Subcutaneous abdominal adipose tissue (tissue), 5 donors: ENCODE measurements around the gene GREB1.
A peak's percentile ranks its signal among the peaks of the same experiment; 100 is the strongest.

ENCODE experiments used
- H3K27ac ChIP-seq: one replicate; pipeline ENCODE4 v1.7.0; 2013; ENCODE audit warnings: low read depth, mild to moderate bottlenecking, inconsistent platforms, low read length, moderate library complexity
- H3K27me3 ChIP-seq, 5 donors: one replicate each; pipeline ENCODE4 v1.7.0; 2013; ENCODE audit warnings: low read length in 5 of 5, inconsistent platforms in 1 of 5; ENCODE audit not compliant: control insufficient read depth in 5 of 5, insufficient read depth in 4 of 5
- H3K36me3 ChIP-seq, 5 donors: one replicate each; pipeline ENCODE4 v1.7.0; 2013; ENCODE audit warnings: low read length in 5 of 5; ENCODE audit not compliant: control insufficient read depth in 5 of 5, insufficient read depth in 5 of 5
- H3K4me1 ChIP-seq, 5 donors: one replicate each; pipeline ENCODE4 v1.7.0; 2013; ENCODE audit warnings: low read length in 5 of 5, mild to moderate bottlenecking in 3 of 5, moderate library complexity in 1 of 5; ENCODE audit not compliant: control insufficient read depth in 5 of 5, insufficient read depth in 5 of 5
- H3K4me3 ChIP-seq, 5 donors: one replicate each; pipeline ENCODE4 v1.7.0; 2013; ENCODE audit warnings: low read length in 5 of 5, low read depth in 1 of 5
- H3K9ac ChIP-seq, 5 donors: one replicate each; pipeline ENCODE4 v1.7.0; 2013; ENCODE audit warnings: low read length in 5 of 5, mild to moderate bottlenecking in 4 of 5, moderate library complexity in 3 of 5
- H3K9me3 ChIP-seq, 5 donors: one replicate each; pipeline ENCODE4 v1.7.0; 2013; ENCODE audit warnings: low read length in 5 of 5; ENCODE audit not compliant: control insufficient read depth in 5 of 5
- donor health status: healthy.
- donor health status: healthy.
- donor health status: healthy.
- donor health status: healthy.
- donor health status: healthy.

The GREB1 gene

DNA sequence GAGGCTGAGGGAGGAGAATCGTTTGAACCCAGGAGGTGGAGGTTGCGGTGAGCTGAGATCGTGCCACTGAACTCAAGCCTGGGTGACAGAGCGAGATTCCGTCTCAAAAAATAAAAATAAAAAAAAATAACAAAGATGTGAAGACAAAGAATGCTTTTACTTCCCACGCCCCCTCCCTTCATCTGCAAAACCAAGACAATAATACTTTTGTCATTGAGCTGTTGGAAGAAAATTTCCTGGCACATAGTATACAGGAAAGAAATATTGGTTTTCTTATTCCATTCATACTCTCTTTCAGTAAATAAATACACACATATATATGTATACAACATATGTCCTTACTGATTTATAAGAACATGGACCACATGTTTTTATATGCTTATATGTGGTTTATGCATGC is 12.2 kb downstream of the GREB1 start:
- Histone ChIP-seq H3K4me3 (no peak overlapping the region), H3K4me1 (peaks cover 0 to 11% (median 0%) of the 10 kb centered on the region in 5 donors), H3K27ac (no peak overlapping the region), H3K9ac (no peak overlapping the region), H3K9me3 (peaks cover 0 to 5% (median 0%) of the 10 kb centered on the region in 5 donors), H3K36me3 (no peaks in the 10 kb centered on the region), H3K27me3 (peaks cover 0 to 10% (median 3%) of the 10 kb centered on the region in 5 donors)

DNA sequence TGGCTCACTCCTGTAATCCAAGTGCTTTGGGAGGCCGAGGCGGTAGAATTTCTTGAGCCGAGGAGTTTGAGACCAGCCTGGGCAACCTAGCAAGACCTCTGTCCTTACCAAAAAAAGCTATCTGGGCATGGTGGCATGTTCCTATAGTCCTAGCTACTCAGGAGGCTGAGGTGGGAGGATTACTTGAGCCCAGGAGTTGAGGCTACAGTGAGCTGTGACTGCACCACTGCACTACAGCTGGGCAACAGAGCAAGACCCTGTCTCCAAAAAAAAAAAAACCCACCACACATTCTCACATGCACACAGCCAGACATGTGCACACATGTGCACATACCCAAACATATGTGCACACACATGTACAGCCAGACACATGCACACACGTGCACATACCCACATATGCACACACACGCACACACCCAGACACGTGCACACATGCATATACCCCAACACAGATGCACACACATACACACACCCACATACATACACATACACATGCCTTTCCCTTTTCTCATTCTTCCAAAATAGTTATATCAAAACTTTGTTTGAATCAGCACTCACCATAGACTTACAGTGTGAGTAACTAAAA is 14.2 kb downstream of the GREB1 start:
- H3K27ac ChIP-seq: no peak overlapping the region
- peaks cover 0 to 6% (median 0%) of the 10 kb centered on the region in 5 donors for H3K27me3 ChIP-seq
- H3K36me3 ChIP-seq: no peaks in the 10 kb centered on the region
- H3K4me1 ChIP-seq: peaks cover 0 to 4% (median 0%) of the 10 kb centered on the region in 5 donors
- H3K4me3 ChIP-seq: no peak overlapping the region
- no peak overlapping the region for H3K9ac ChIP-seq
- peaks cover 0 to 5% (median 0%) of the 10 kb centered on the region in 5 donors for H3K9me3 ChIP-seq

DNA sequence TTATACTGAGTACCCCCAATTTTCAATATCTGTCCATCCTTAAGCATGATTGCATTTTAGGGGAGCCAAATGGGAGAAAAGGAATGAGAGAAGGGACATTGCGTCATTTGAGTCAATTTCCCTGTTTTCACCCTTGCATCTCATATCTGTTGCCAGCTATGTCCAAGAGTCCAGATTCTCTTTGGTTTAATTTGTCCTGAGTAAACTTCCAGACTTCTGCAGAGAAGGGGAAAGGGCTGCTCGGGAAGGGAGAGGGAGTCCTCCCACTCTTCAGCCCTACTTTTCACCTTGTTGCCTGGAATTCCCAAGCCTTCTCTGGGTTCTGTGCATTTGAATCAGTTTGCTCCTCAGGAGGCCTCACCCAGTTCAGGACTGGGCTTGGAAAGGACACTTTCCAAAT is 16.5 kb downstream of the GREB1 start:
- Histone ChIP-seq H3K4me1 (peaks cover 0 to 8% (median 2%) of the 10 kb centered on the region in 5 donors), H3K27me3 (peaks cover 0 to 4% (median 0%) of the 10 kb centered on the region in 5 donors), H3K36me3 (no peaks in the 10 kb centered on the region), H3K27ac (no peak overlapping the region), H3K9ac (no peak overlapping the region), H3K9me3 (peaks cover 0 to 5% (median 0%) of the 10 kb centered on the region in 5 donors), H3K4me3 (no peak overlapping the region)

DNA sequence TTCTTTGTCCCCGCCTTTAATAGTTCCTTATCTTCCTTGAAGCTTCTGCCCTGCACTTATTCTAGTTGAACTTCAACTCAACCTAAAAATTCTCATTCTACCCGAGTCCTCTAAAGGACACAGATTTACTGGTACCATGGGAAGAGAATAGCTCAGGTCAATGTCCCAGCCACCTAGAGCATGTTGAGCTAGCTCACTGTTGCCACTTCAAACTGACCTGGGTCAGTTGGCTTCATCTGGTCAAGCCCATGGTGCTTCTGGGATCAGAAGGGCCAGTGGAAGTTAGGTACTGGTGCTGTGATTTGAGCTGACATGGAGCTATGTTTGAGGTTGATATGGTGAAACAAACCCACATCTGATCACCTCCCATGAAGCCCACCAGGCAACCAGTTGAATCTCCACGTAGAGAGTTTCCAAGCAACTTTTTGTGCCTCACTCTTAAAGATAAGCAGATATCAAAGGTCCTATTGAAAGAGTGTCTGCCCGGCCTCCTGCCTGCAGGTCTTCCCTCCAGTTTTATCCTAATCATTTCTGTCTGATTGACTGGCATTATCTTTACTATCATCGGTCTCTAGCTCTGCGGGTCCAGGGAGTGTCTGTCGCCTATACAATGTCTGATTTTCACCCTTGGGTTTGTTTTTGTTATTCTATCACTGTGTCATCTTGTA is 17.2 kb downstream of the GREB1 start:
- Histone ChIP-seq H3K27me3 (peaks cover 0 to 5% (median 2%) of the 10 kb centered on the region in 5 donors), H3K9me3 (peaks cover 0 to 5% (median 0%) of the 10 kb centered on the region in 5 donors), H3K27ac (no peak overlapping the region), H3K4me3 (no peak overlapping the region), H3K9ac (no peak overlapping the region), H3K36me3 (no peaks in the 10 kb centered on the region), H3K4me1 (peaks cover 0 to 8% (median 2%) of the 10 kb centered on the region in 5 donors)

DNA sequence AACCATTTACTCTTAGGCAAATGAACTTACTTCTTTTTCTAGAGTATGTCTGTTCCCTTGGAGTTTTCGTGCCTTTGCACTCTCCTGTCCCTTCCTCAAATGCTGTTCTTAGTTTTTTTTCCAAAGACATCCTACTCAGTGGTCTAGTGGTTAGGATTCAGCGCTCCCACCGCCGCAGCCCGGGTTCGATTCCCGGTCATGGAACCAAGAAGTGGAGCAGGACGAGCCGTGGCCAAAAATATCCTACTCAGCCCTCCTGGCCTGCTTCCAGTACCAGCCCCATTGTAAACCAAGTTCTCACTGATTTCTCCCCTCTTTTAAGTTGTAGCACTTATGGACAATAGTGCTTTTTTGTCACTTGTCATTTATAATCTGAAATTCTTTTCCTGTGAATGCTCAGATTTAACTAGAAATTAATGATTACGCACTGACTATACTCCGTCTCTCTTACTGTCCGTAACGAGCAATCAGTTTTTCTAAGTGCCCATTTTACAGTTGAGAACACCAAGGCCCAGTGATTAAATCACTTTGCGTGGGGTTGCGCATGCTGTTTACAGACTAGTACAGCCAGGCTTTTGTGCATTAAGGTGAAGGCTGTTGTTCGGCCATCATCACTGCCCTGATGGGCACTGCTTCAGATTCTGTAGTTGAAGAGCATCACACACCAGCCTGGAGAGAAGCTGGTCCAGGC is 17.9 kb downstream of the GREB1 start:
- Histone ChIP-seq H3K27me3 (peaks cover 0 to 10% (median 4%) of the 10 kb centered on the region in 5 donors), H3K9ac (no peak overlapping the region), H3K4me1 (peaks cover 0 to 8% (median 2%) of the 10 kb centered on the region in 5 donors), H3K27ac (no peak overlapping the region), H3K9me3 (peaks cover 0 to 5% (median 0%) of the 10 kb centered on the region in 5 donors), H3K36me3 (no peaks in the 10 kb centered on the region), H3K4me3 (no peak overlapping the region)

DNA sequence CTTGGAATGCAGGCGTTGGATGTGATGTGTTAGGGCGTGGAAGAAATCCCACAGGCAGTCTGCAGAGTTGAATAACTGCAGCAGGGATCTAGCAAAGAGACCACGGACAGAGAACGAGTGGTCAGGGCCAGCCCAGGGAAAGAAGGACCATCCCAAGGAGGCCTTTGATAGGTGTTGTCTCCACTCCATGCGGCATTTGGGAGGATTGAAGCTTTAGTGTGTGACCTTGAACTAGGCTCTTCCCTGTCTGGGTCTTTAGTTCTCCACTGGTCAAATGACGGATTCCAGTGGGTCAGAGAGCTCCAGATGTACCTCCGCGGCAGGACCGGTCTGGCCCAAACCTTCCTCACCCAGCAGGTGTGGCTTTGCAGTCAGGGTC is 18.4 kb downstream of the GREB1 start:
- peaks cover 0 to 8% (median 2%) of the 10 kb centered on the region in 5 donors for H3K4me1 ChIP-seq
- peaks cover 0 to 5% (median 0%) of the 10 kb centered on the region in 5 donors for H3K9me3 ChIP-seq
- no peak overlapping the region for H3K9ac ChIP-seq
- peaks cover 0 to 10% (median 4%) of the 10 kb centered on the region in 5 donors for H3K27me3 ChIP-seq
- H3K4me3 ChIP-seq: no peak overlapping the region
- no peak overlapping the region for H3K27ac ChIP-seq
- no peaks in the 10 kb centered on the region for H3K36me3 ChIP-seq

DNA sequence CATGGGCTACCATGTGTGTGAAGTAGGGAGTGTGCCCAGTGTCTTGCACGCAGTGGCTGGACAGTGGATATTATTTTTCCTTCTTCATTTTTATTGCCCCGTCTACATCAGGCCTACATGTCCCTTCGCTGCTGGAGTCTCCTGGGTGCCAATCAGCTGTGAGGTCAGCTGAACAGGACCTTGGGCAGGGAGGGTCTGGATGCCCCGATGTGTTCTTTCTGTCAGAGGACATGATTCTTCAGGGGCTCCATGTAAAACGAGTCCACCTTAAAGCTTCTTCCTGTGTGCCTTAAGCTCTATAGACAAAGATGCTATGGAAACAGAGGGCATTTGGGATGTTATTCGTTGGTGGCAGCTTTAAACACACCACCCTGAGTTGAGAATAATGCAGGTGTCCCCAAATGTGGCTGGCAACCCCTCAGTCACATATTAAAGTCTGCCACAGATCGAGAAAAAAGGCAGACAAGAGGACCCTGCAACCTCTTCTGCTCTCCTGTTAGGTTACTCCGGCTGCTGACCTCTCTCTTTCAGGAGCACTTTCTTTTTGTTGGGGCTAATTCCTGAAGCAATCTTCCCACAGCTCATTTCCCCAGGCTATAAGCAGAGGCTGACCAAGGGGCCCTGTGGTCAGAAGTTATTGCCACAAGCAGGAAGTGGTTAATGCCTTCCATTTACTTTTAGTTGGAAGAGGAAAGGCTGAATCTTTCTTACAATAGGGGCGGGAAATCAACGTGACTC is 20.0 kb downstream of the GREB1 start:
- Histone ChIP-seq H3K4me3 (peak overlapping the region in 2 of 5 donors; percentile 11 to 26), H3K27ac (no peak overlapping the region), H3K36me3 (no peaks in the 10 kb centered on the region), H3K4me1 (peaks cover 0 to 8% (median 2%) of the 10 kb centered on the region in 5 donors), H3K27me3 (peaks cover 0 to 15% (median 8%) of the 10 kb centered on the region in 5 donors), H3K9me3 (peaks cover 0 to 5% (median 0%) of the 10 kb centered on the region in 5 donors), H3K9ac (no peak overlapping the region)

DNA sequence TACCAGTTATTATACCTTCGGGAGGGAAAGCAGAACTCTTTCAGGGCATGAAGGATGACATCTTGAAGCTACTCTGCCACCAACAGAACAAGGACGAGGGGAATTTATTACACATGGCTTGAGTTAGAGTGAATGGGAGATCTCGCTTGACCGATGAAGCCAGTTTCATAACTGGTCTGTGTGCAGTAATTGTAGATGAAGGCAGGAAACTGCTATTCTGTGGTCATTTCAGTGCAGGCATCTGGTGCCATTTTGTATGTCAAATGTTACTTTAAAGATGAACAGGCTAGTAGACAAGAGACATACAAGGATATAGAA is 20.5 kb downstream of the GREB1 start:
- Histone ChIP-seq H3K27ac (no peak overlapping the region), H3K9ac (no peak overlapping the region), H3K27me3 (peaks cover 0 to 19% (median 9%) of the 10 kb centered on the region in 5 donors), H3K9me3 (peaks cover 0 to 5% (median 0%) of the 10 kb centered on the region in 5 donors), H3K4me3 (peak overlapping the region in 2 of 5 donors; percentile 11 to 26), H3K36me3 (no peaks in the 10 kb centered on the region), H3K4me1 (peaks cover 0 to 8% (median 2%) of the 10 kb centered on the region in 5 donors)

DNA sequence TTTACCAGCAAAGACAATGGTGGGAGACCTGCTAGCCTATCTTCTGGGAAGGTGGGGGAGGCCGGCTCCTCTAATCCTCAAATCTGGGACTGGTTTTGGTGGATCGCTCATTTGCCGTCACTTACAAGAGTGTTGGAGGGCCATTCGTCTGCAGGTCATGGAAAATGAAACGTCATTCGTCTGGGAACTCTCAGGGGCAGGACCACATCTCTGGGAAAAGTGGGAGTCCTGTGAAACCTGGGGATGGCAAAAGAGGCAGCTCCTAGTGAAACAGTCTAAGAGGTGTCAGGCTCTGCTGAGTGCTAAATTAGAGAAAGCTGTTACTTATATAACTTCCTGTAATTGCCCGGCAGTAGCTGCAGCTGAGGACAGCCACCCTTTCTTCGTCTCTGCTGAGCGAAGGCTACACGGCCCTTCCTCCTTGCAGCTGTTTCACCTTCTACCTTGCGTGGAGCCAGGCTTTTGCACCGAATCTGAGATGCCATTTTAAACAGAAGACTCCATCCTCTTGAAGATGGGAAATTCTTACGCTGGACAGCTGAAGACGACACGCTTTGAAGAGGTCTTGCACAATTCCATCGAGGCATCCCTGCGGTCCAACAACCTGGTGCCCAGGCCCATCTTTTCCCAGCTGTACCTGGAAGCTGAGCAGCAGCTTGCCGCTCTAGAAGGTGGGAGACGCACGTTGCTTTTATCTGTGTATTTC is 22.4 kb downstream of the GREB1 start:
- Histone ChIP-seq H3K9me3 (no peaks in the 10 kb centered on the region), H3K4me1 (peaks cover 0 to 8% (median 0%) of the 10 kb centered on the region in 5 donors), H3K4me3 (no peak overlapping the region), H3K27ac (no peak overlapping the region), H3K27me3 (peaks cover 0 to 27% (median 14%) of the 10 kb centered on the region in 5 donors), H3K9ac (no peak overlapping the region), H3K36me3 (no peaks in the 10 kb centered on the region)
